HEK293 (cell line): Measurements from ENCODE around the gene NUDT22.

Source experiments
- CTCF ChIA-PET: fragments of 350-600 bp; formaldehyde crosslinking; extraction: SDS; loops from one replicate; lab custom pipeline; 2021; ENCODE audit warnings: antibody characterized with exemption; lab: Yijun Ruan, JAX
- POLR2A ChIA-PET: fragments of 300-600 bp; formaldehyde crosslinking; extraction: SDS; loops from one replicate; lab custom pipeline; 2020; ENCODE audit warnings: antibody characterized with exemption, inconsistent platforms; lab: Yijun Ruan, JAX
- H3K27ac ChIP-seq: fragments of 200-500 bp; sonication (Bioruptor generic); 2 replicates; pipeline ENCODE4 v1.5.1; 2014; ENCODE audit warnings: low read depth, low read length, control low read depth, inconsistent platforms; ENCODE audit errors: extremely low read depth
- H3K36me3 ChIP-seq, 2 experiments: fragments of 200-500 bp in 1 of 2; sonication (Bioruptor generic) in 1 of 2; 1 replicate in 1 of 2; 2 replicates in 1 of 2; pipeline ENCODE4 v1.5.1; 2014 to 2017; ENCODE audit warnings: inconsistent platforms in 2 of 2, low read length in 2 of 2; ENCODE audit not compliant: control insufficient read depth in 2 of 2, insufficient read depth in 1 of 2
- H3K4me1 ChIP-seq: fragments of 200-500 bp; sonication (Bioruptor generic); 2 replicates; pipeline ENCODE4 v1.5.1; 2014; ENCODE audit warnings: mild to moderate bottlenecking, low read length, inconsistent platforms; ENCODE audit not compliant: control insufficient read depth, insufficient read depth
- H3K4me3 ChIP-seq: 2 replicates; pipeline ENCODE4 v1.5.1; 2011; ENCODE audit warnings: low read depth, mild to moderate bottlenecking, control low read depth, low read length, moderate library complexity
- H3K9me3 ChIP-seq: fragments of 200-500 bp; sonication (Bioruptor generic); 2 replicates; pipeline ENCODE4 v1.5.1; 2014; ENCODE audit warnings: low read depth, low read length, inconsistent platforms; ENCODE audit not compliant: control insufficient read depth, insufficient read depth
- ATF2 ChIP-seq: fragments of 450-650 bp; formaldehyde crosslinking; IDR thresholded peaks from 2 replicates; pipeline ENCODE4 v1.5.1; 2016; ENCODE audit warnings: missing biosample characterization, missing genetic modification characterization, low read depth
- BCL11B ChIP-seq: fragments of 450-650 bp; formaldehyde crosslinking; IDR thresholded peaks from 2 replicates; pipeline ENCODE4 v1.5.1; 2016; ENCODE audit warnings: low read depth, missing biosample characterization, missing genetic modification characterization
- GLIS1 ChIP-seq: fragments of 450-650 bp; formaldehyde crosslinking; IDR thresholded peaks from 2 replicates; pipeline ENCODE4 v1.5.1; 2016; ENCODE audit warnings: missing biosample characterization, missing genetic modification characterization
- KLF1 ChIP-seq: fragments of 450-650 bp; formaldehyde crosslinking; IDR thresholded peaks from 2 replicates; pipeline ENCODE4 v1.5.1; 2016; ENCODE audit warnings: missing biosample characterization, missing genetic modification characterization
- OVOL3 ChIP-seq: fragments of 450-650 bp; formaldehyde crosslinking; IDR thresholded peaks from 2 replicates; pipeline ENCODE4 v1.5.1; 2016; ENCODE audit warnings: missing biosample characterization, missing genetic modification characterization
- ZBTB48 ChIP-seq: fragments of 450-650 bp; formaldehyde crosslinking; IDR thresholded peaks from 2 replicates; pipeline ENCODE4 v1.5.1; 2016; ENCODE audit warnings: missing biosample characterization, missing genetic modification characterization
- ZNF10 ChIP-seq: fragments of 450-650 bp; formaldehyde crosslinking; IDR thresholded peaks from 2 replicates; pipeline ENCODE4 v1.5.1; 2017; ENCODE audit warnings: missing biosample characterization, missing genetic modification characterization
- ZNF16 ChIP-seq: fragments of 450-650 bp; formaldehyde crosslinking; IDR thresholded peaks from 2 replicates; pipeline ENCODE4 v1.5.1; 2016; ENCODE audit warnings: low read depth, missing biosample characterization, missing genetic modification characterization
- ZNF26 ChIP-seq: fragments of 450-650 bp; formaldehyde crosslinking; IDR thresholded peaks from 2 replicates; pipeline ENCODE4 v1.5.1; 2016; ENCODE audit warnings: missing biosample characterization, missing genetic modification characterization
- ZNF449 ChIP-seq: fragments of 450-650 bp; formaldehyde crosslinking; IDR thresholded peaks from 2 replicates; pipeline ENCODE4 v1.5.1; 2017; ENCODE audit warnings: missing biosample characterization, mild to moderate bottlenecking, missing genetic modification characterization, moderate library complexity
- ZNF473 ChIP-seq: fragments of 450-650 bp; formaldehyde crosslinking; IDR thresholded peaks from 2 replicates; pipeline ENCODE4 v1.5.1; 2017; ENCODE audit warnings: missing biosample characterization, missing genetic modification characterization
- ZNF549 ChIP-seq: fragments of 450-650 bp; IDR thresholded peaks from 2 replicates; pipeline ENCODE4 v1.5.1; 2018; ENCODE audit warnings: missing biosample characterization, missing genetic modification characterization, mild to moderate bottlenecking, inconsistent platforms, moderate library complexity
- ZNF596 ChIP-seq: fragments of 450-650 bp; IDR thresholded peaks from 2 replicates; pipeline ENCODE4 v1.5.0; 2018; ENCODE audit warnings: missing biosample characterization, mild to moderate bottlenecking, missing genetic modification characterization, moderate library complexity
- ZNF654 ChIP-seq: fragments of 450-650 bp; formaldehyde crosslinking; IDR thresholded peaks from 2 replicates; pipeline ENCODE4 v1.5.1; 2016; ENCODE audit warnings: low read depth, missing biosample characterization, missing genetic modification characterization
- ZNF704 ChIP-seq: fragments of 450-650 bp; formaldehyde crosslinking; IDR thresholded peaks from 2 replicates; pipeline ENCODE4 v1.5.1; 2016; ENCODE audit warnings: missing biosample characterization, missing genetic modification characterization
- ZNF76 ChIP-seq: fragments of 450-650 bp; formaldehyde crosslinking; IDR thresholded peaks from 2 replicates; pipeline ENCODE4; 2016; ENCODE audit warnings: low read depth, missing biosample characterization, missing genetic modification characterization, borderline replicate concordance
- ZNF776 ChIP-seq: fragments of 450-650 bp; formaldehyde crosslinking; IDR thresholded peaks from 2 replicates; pipeline ENCODE4 v1.5.0; 2017; ENCODE audit warnings: missing biosample characterization, missing genetic modification characterization, borderline replicate concordance
- ZXDB ChIP-seq: fragments of 450-650 bp; formaldehyde crosslinking; IDR thresholded peaks from 2 replicates; pipeline ENCODE4 v1.5.1; 2016; ENCODE audit warnings: missing biosample characterization, missing genetic modification characterization

The NUDT22 gene

GRCh38 chr11:64255135-64256128, 29.4 kb downstream of the NUDT22 start:
- TF ChIP-seq ZXDB (tag by site-specific recombination) = no peak
- no peak for TF ChIP-seq ZNF10 (tag by site-specific recombination)
- peak; percentile 74; the same call in 1 of the 2 replicates for TF ChIP-seq BCL11B
- no peak for TF ChIP-seq ZNF76 (tag by site-specific recombination)
- no peak for TF ChIP-seq ZNF26
- peak; percentile 96 for TF ChIP-seq KLF1
- no peak for TF ChIP-seq OVOL3 (tag by site-specific recombination)
- no peak for TF ChIP-seq ZNF596 (tag by site-specific recombination)
- no peak for TF ChIP-seq ZBTB48 (tag by site-specific recombination)
- no peak for TF ChIP-seq ZNF704 (tag by site-specific recombination)
- TF ChIP-seq ZNF16 (tag by site-specific recombination) = no peak
- Histone ChIP-seq H3K9me3 (no peaks in the 10 kb centered on the region), H3K27ac (no peak overlapping the region), H3K36me3 (peaks cover 0 to 52% of the 10 kb centered on the region in 2 experiments; a peak in 2 of 3 replicates), H3K4me1 (peaks cover 10% of the 10 kb centered on the region), H3K4me3 (no peak overlapping the region)
- ChIA-PET POLR2A (interaction anchor here (0.9 to 1.6 kb wide), 6 partner anchors 11 to 16 kb away, joined by 3 to 6 read pairs (median 3); no protein-coding TSS in a partner anchor), CTCF (interaction anchor here (0.6 to 1.9 kb wide), 9 partner anchors 9 to 1967 kb away, joined by 3 to 5 read pairs (median 3); partner anchors contain the start of gene PPP1R14B)

GRCh38 chr11:64256300-64256699, 30.2 kb downstream of the NUDT22 start:
- Histone ChIP-seq H3K27ac (no peak overlapping the region), H3K9me3 (no peaks in the 10 kb centered on the region), H3K36me3 (peaks cover 0 to 57% of the 10 kb centered on the region in 2 experiments; a peak in 2 of 3 replicates), H3K4me3 (no peak overlapping the region), H3K4me1 (peaks cover 5% of the 10 kb centered on the region)
- ChIA-PET POLR2A (interaction anchor here (0.9 to 1.6 kb wide), 4 partner anchors 12 to 15 kb away, joined by 3 to 6 read pairs (median 4); no protein-coding TSS in a partner anchor), CTCF (interaction anchor here (0.6 to 0.8 kb wide), 3 partner anchors 12 to 87 kb away, joined by 3 to 5 read pairs (median 3); no protein-coding TSS in a partner anchor)
- no peak for TF ChIP-seq ZNF776
- peak; percentile 83 for TF ChIP-seq ZNF449 (tag by site-specific recombination)

- peaks cover 0 to 78% of the 10 kb centered on the region in 2 experiments; a peak in 2 of 3 replicates for H3K36me3 ChIP-seq
- no peak overlapping the region for H3K27ac ChIP-seq
- ChIA-PET CTCF (interaction anchor here (0.6 kb wide), 1 partner anchor 9 kb away, joined by 3 read pairs; no protein-coding TSS in a partner anchor), POLR2A (interaction anchor here (0.8 to 1.6 kb wide), 4 partner anchors 9 to 15 kb away, joined by 3 to 7 read pairs (median 4); no protein-coding TSS in a partner anchor)
- TF ChIP-seq GLIS1 (tag by site-specific recombination) = no peak
- no peak for TF ChIP-seq ZNF549 (tag by site-specific recombination)
- no peak for TF ChIP-seq ZNF654 (tag by site-specific recombination)
- TF ChIP-seq ZNF473 (tag by site-specific recombination) = no peak
- TF ChIP-seq OVOL3 (tag by site-specific recombination) = no peak
- no peak for TF ChIP-seq ATF2 (tag by site-specific recombination)
- no peaks in the 10 kb centered on the region for H3K9me3 ChIP-seq
- no peak overlapping the region for H3K4me3 ChIP-seq
- H3K4me1 ChIP-seq = no peaks in the 10 kb centered on the region
Measured at GRCh38 chr11:64258356-64258755, 32.3 kb downstream of the NUDT22 start.
